Endodermal cell (in vitro differentiated cells): ENCODE results near the gene LRRC47. TPM values are rescaled to one million over a fixed set of nuclear protein-coding genes. Genes with fewer than 3 reads are reported as not detected.
A peak's percentile ranks its signal among the peaks of the same experiment; 100 is the strongest.

Experiments
- DNase-seq: peaks from one replicate; pipeline ENCODE4 v3.0.0-alpha.2; 2017
- H3K27ac ChIP-seq: 2 replicates; pipeline ENCODE4 v1.5.1; 2013; ENCODE audit warnings: mild to moderate bottlenecking, low read depth, low read length, moderate library complexity
- H3K27me3 ChIP-seq: 2 replicates; pipeline ENCODE4 v1.6.1; 2013; ENCODE audit warnings: mild to moderate bottlenecking, low read length, moderate library complexity; ENCODE audit not compliant: insufficient read depth, control insufficient read depth, poor library complexity, severe bottlenecking
- H3K36me3 ChIP-seq: 2 replicates; pipeline ENCODE4 v1.7.0; 2013; ENCODE audit warnings: mild to moderate bottlenecking, low read length, moderate library complexity; ENCODE audit not compliant: control insufficient read depth, insufficient read depth
- H3K4me1 ChIP-seq: one replicate; pipeline ENCODE4 v1.7.0; 2013; ENCODE audit warnings: low read length; ENCODE audit not compliant: control insufficient read depth, insufficient read depth
- H3K4me3 ChIP-seq: 2 replicates; pipeline ENCODE4 v1.5.1; 2013; ENCODE audit warnings: mild to moderate bottlenecking, low read length, moderate library complexity
- H3K9ac ChIP-seq: 2 replicates; pipeline ENCODE4 v1.6.1; 2013; ENCODE audit warnings: mild to moderate bottlenecking, low read length, moderate library complexity; ENCODE audit not compliant: poor library complexity, severe bottlenecking; ENCODE audit errors: extremely low read depth
- H3K9me3 ChIP-seq: 2 replicates; pipeline ENCODE4 v1.6.1; 2013; ENCODE audit warnings: mild to moderate bottlenecking, low read length, moderate library complexity; ENCODE audit not compliant: control insufficient read depth
- H3K27ac Mint-ChIP-seq: 2 replicates; pipeline ENCODE4 v1.8.0; 2020; ENCODE audit warnings: mixed read lengths
- H3K27me3 Mint-ChIP-seq: 2 replicates; pipeline ENCODE4 v1.8.0; 2021; ENCODE audit warnings: mild to moderate bottlenecking, mixed read lengths; ENCODE audit not compliant: insufficient read depth
- H3K36me3 Mint-ChIP-seq: 2 replicates; pipeline ENCODE4 v1.8.0; 2020; ENCODE audit warnings: low read depth, mixed read lengths
- H3K4me1 Mint-ChIP-seq: 2 replicates; pipeline ENCODE4 v1.8.0; 2020; ENCODE audit warnings: mixed read lengths
- H3K4me3 Mint-ChIP-seq: 2 replicates; pipeline ENCODE4 v1.8.0; 2020; ENCODE audit warnings: mild to moderate bottlenecking, moderate library complexity, mixed read lengths
- H3K9me3 Mint-ChIP-seq: 2 replicates; pipeline ENCODE4 v1.8.0; 2020; ENCODE audit warnings: mild to moderate bottlenecking, mixed read lengths
- WGBS, 2 experiments: methylation state at CpG; one replicate each; pipeline versions ENCODE4 v1.1.5 to v1.1.7; 2013; ENCODE audit warnings: missing lambda C conversion rate in 2 of 2, mixed read lengths in 1 of 2; ENCODE audit not compliant: insufficient coverage in 1 of 2, insufficient read length in 1 of 2; 5-methylcytosine and 5-hydroxymethylcytosine counted together
- total RNA-seq, 2 donors: library from RNA; stranded (reverse); fragmentation: NEBNext Ultra II Directional in 1 of 2; extraction: Animal tissue kit (Norgen Biotek cat#: 25700) in 1 of 2; gene quantifications; 2 replicates in 1 of 2; 3 replicates in 1 of 2; pipeline ENCODE4 v1.2.1, GENCODE V29; 2021
- TF ChIP-seq, protein P1 (sequence below): fragments of 200-600 bp; sonication (generic); conservative IDR thresholded peaks from 2 replicates; pipeline ENCODE4 v1.5.0; 2021; ENCODE audit warnings: antibody characterized with exemption, mild to moderate bottlenecking

LRRC47 gene
- total RNA-seq, 2 donors from 2014 or later, result 49.9 to 59.7 TPM

DNA sequence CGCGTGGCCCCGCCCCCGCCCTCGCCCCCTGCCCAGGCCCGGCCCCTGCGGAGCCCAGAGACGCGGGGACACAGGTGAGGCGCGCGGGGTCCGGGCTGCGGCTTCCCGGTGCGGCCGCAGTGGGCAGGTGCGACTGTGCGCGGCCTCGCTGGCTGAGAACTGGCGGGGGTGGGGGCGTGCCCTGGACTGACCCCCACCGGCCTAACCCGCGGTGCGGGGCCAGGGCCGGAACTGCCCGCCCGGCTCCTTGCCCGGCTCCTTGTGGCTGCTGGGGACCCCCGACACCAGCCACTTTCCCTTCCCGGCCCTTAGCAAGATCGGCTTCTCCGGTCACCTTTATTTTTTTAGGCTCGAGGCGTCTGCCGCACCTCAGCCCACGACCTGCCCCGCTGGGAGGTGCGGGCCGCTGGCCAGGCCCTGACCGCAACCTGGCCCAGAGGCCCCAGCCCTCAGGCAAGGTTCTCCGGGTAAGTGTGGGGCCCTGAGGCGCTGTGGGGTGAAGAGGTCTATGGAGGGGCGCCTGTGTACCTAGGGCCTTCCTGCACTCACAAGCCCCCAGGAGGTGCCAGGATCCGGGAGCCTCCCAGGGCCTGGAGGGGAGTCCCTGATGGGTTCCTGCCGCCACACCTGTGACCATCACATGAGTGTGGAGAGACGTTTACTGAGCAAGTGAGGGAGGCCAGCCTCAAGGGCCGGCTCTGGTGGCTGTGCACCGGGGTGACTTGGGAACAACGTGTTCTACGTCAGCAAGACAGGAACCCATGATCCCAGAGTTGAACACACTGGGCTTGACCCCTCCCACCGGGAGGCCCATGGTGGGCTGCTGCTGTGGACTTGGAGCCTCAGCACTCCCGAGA, 23.4 kb downstream of the LRRC47 start, which contains the start of gene SMIM1:
SMIM1 (plus strand) TSS at position 35 of the 857 bp plus-strand sequence. CDS start 2,625 bp downstream, outside the sequence.
- Histone ChIP-seq H3K27me3 (no peaks in the 10 kb centered on the region), H3K27ac (no peak within 1 kb of the TSS), H3K4me1 (peaks cover 4% of the 10 kb centered on the region), H3K4me3 (peak within 1 kb of the TSS; percentile 76), H3K9ac (no peak within 1 kb of the TSS), H3K9me3 (no peaks in the 10 kb centered on the region), H3K36me3 (no peaks in the 10 kb centered on the region)
- peak; percentile 61 for DNase-seq
- Mint-ChIP-seq H3K4me3 (peak within 1 kb of the TSS; percentile 56), H3K36me3 (no peaks in the 10 kb centered on the region), H3K27ac (no peak within 1 kb of the TSS), H3K9me3 (no peaks in the 10 kb centered on the region), H3K4me1 (peaks cover 8% of the 10 kb centered on the region), H3K27me3 (no peaks in the 10 kb centered on the region)
- 26 to 47% methylated on average over 16 to 55 of the region's 55 CpGs for WGBS, 2 experiments
- TF ChIP-seq, protein P1, sequence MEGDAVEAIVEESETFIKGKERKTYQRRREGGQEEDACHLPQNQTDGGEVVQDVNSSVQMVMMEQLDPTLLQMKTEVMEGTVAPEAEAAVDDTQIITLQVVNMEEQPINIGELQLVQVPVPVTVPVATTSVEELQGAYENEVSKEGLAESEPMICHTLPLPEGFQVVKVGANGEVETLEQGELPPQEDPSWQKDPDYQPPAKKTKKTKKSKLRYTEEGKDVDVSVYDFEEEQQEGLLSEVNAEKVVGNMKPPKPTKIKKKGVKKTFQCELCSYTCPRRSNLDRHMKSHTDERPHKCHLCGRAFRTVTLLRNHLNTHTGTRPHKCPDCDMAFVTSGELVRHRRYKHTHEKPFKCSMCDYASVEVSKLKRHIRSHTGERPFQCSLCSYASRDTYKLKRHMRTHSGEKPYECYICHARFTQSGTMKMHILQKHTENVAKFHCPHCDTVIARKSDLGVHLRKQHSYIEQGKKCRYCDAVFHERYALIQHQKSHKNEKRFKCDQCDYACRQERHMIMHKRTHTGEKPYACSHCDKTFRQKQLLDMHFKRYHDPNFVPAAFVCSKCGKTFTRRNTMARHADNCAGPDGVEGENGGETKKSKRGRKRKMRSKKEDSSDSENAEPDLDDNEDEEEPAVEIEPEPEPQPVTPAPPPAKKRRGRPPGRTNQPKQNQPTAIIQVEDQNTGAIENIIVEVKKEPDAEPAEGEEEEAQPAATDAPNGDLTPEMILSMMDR, result no peak

DNA sequence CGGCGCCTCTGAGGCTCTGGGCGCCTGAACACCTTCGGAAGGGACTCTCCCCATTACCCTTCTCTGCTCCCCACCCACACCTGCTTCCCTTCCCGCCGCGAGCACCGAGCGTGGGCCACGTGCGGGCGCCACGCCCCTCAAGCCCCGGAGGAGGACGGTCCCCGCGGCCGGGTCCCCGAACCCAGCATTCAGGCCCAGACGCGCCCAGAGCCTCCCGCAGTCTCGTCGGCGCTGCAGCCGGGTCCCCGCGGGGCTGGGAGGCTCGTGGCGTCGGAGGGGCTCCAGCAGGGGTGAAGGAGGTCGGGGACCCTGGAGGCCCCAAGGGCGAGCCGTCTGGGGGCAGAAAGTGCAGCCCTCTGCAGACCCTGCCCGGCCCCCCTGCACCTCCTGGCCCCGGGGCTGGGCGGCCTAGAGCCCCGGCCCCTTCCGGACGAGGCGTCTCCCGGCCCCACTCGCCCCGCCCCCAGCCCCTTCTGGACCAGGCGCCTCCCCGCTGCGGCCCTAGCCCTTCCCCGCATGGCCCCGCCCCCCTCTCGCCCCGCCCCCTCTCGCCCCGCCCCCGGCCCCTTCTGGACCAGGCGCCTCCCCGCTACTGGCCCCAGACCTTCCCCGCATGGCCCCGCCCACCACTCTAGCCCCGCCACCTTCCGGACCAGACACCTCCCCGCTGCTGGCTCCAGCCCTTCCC, 24.1 kb downstream of the LRRC47 start:
- WGBS, 2 experiments, result 3% methylated on average over 48 of the region's 61 CpGs; no CpG with 5 or more reads in 1 of the 2 experiments
- Histone ChIP-seq H3K27ac (no peak overlapping the region), H3K4me1 (peaks cover 4% of the 10 kb centered on the region), H3K36me3 (no peaks in the 10 kb centered on the region), H3K9me3 (no peaks in the 10 kb centered on the region), H3K27me3 (no peaks in the 10 kb centered on the region), H3K4me3 (peak overlapping the region; percentile 76), H3K9ac (no peak overlapping the region)
- Mint-ChIP-seq H3K27me3 (peaks cover 5% of the 10 kb centered on the region), H3K9me3 (no peaks in the 10 kb centered on the region), H3K27ac (no peak overlapping the region), H3K4me1 (peaks cover 8% of the 10 kb centered on the region), H3K36me3 (no peaks in the 10 kb centered on the region), H3K4me3 (peak overlapping the region; percentile 56)
- TF ChIP-seq, protein P1, result no peak
- DNase-seq, result peak; percentile 99

DNA sequence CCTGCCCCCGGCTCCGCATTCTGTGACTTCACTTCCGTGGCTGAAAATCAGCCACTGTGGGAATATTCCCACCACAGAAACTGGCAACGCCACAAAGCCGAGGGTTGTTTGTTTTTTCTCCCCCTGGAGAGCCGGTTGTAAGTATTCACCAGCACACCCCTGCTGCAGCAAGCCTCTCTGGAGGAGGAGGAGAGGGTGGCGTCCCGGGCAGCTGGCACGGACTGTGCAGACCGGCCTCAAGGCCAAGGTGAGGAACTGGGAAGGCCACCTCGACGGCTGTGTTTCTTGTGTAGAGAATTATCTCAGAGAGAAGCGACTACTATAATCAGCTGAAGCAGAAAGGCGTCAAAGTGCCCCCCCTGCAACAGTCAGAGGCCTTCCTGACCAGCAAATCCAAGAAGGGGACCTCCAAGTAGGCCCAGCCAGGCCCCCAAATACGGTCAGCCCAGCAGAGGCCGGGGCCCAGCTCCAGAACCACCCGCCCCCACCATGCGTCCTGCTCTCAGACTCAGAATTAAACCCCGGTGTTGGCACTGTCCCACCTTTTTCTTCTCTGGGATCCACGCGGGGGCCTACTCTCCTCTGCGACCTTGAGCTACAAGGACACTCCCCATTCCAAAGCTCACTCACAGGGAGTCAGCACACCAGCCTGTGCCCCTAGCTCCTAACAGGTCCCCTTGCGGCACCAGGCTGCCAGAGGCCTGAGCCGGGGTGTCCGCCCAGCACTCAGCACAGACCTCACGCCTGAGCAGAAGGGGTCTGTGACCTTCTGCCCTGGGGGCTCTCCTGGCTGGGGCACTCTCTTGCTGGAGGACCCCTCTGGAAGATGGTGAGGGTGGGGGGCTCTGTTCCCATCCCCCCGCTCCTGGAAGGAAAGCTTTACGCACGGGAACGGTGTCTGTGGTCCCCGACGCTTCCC, 24.9 kb downstream of the LRRC47 start:
- no peaks in the 10 kb centered on the region for H3K9me3 ChIP-seq
- no peaks in the 10 kb centered on the region for H3K36me3 ChIP-seq
- Mint-ChIP-seq H3K27ac (no peak overlapping the region), H3K9me3 (no peaks in the 10 kb centered on the region), H3K36me3 (no peaks in the 10 kb centered on the region), H3K4me3 (peak overlapping the region; percentile 56), H3K4me1 (peaks cover 8% of the 10 kb centered on the region), H3K27me3 (peaks cover 8% of the 10 kb centered on the region)
- H3K27ac ChIP-seq, result no peak overlapping the region
- whole genome bisulfite sequencing, 2 experiments, result 72 to 85% methylated on average over 14 to 32 of the region's 32 CpGs
- no peak overlapping the region for H3K9ac ChIP-seq
- H3K4me3 ChIP-seq, result peak overlapping the region; percentile 76
- TF ChIP-seq, protein P1, result no peak
- peak; percentile 70 for DNase-seq
- H3K4me1 ChIP-seq, result peaks cover 4% of the 10 kb centered on the region
- H3K27me3 ChIP-seq, result no peaks in the 10 kb centered on the region
